Liver (tissue), 9 donors: ENCODE results near the gene ANKZF1. TPM values are rescaled to one million over a fixed set of nuclear protein-coding genes. Genes with fewer than 3 reads are reported as not detected.
A peak's percentile ranks its signal among the peaks of the same experiment; 100 is the strongest.

Source experiments
- DNase-seq: peaks from one replicate; pipeline ENCODE4 v3.0.0-alpha.2; 2017; ENCODE audit warnings: low spot score
- H3K27ac ChIP-seq, 2 donors: one replicate each; pipeline ENCODE4 v1.7.0; 2013; ENCODE audit warnings: inconsistent platforms in 2 of 2, low read length in 2 of 2, control low read depth in 1 of 2, low read depth in 1 of 2, mild to moderate bottlenecking in 1 of 2
- H3K27me3 ChIP-seq, 4 donors: one replicate each; pipeline versions ENCODE4 v1.6.1 to v1.7.0; 2013; ENCODE audit warnings: low read length in 3 of 4, inconsistent platforms in 1 of 4, mild to moderate bottlenecking in 1 of 4, moderate library complexity in 1 of 4; ENCODE audit not compliant: control insufficient read depth in 4 of 4, insufficient read depth in 4 of 4
- H3K36me3 ChIP-seq, 4 donors: one replicate each; pipeline versions ENCODE4 v1.6.1 to v1.7.0; 2013; ENCODE audit warnings: low read length in 3 of 4, mild to moderate bottlenecking in 3 of 4, low read depth in 1 of 4, moderate library complexity in 1 of 4; ENCODE audit not compliant: control insufficient read depth in 4 of 4, insufficient read depth in 3 of 4
- H3K4me1 ChIP-seq, 4 donors: one replicate each; pipeline versions ENCODE4 v1.6.1 to v1.7.0; 2013; ENCODE audit warnings: low read length in 3 of 4, mild to moderate bottlenecking in 3 of 4, moderate library complexity in 1 of 4; ENCODE audit not compliant: control insufficient read depth in 4 of 4, insufficient read depth in 4 of 4
- H3K4me3 ChIP-seq, 3 donors: one replicate each; pipeline versions ENCODE4 v1.6.1 to v1.7.0; 2013; ENCODE audit warnings: low read length in 3 of 3, control low read depth in 1 of 3, low read depth in 1 of 3, mild to moderate bottlenecking in 1 of 3
- H3K9ac ChIP-seq, 2 donors: one replicate each; pipeline ENCODE4 v1.7.0; 2013; ENCODE audit warnings: low read length in 2 of 2, mild to moderate bottlenecking in 2 of 2, moderate library complexity in 2 of 2, control low read depth in 1 of 2, low read depth in 1 of 2
- H3K9me3 ChIP-seq, 4 donors: one replicate each; pipeline versions ENCODE4 v1.6.1 to v1.7.0; 2013; ENCODE audit warnings: low read length in 3 of 4; ENCODE audit not compliant: control insufficient read depth in 4 of 4
- ATF3 ChIP-seq: IDR thresholded peaks from 2 replicates; pipeline ENCODE4 v1.6.1; 2016; ENCODE audit warnings: antibody characterized with exemption
- CTCF ChIP-seq: fragments of 150-350 bp; IDR thresholded peaks from 2 replicates; pipeline ENCODE4 v1.5.1; 2017; ENCODE audit warnings: improper control_type of control experiment, low read depth, low read length; ENCODE audit not compliant: missing input control
- EGR1 ChIP-seq, 2 donors: IDR thresholded peaks; 2 replicates each; pipeline ENCODE4 v1.6.1; 2016 to 2018; ENCODE audit warnings: antibody characterized with exemption in 2 of 2, low read depth in 2 of 2
- FOXA1 ChIP-seq: IDR thresholded peaks from 2 replicates; pipeline ENCODE4 v1.6.1; 2016; ENCODE audit warnings: antibody characterized with exemption
- FOXA2 ChIP-seq: IDR thresholded peaks from 2 replicates; pipeline ENCODE4 v1.6.1; 2016; ENCODE audit warnings: antibody characterized with exemption
- GABPA ChIP-seq, 2 donors: IDR thresholded peaks in 1 of 2; conservative IDR thresholded peaks in 1 of 2; 2 replicates each; pipeline ENCODE4 v1.6.1; 2016; ENCODE audit warnings: antibody characterized with exemption in 2 of 2, mild to moderate bottlenecking in 1 of 2, moderate library complexity in 1 of 2
- HNF4A ChIP-seq, 2 donors: conservative IDR thresholded peaks; 2 replicates each; pipeline ENCODE4 v1.6.1; 2016; ENCODE audit warnings: antibody characterized with exemption in 2 of 2, mild to moderate bottlenecking in 2 of 2
- HNF4G ChIP-seq: IDR thresholded peaks from 2 replicates; pipeline ENCODE4 v1.6.1; 2016; ENCODE audit warnings: antibody characterized with exemption
- JUND ChIP-seq, 2 donors: IDR thresholded peaks; 2 replicates each; pipeline ENCODE4 v1.6.1; 2016; ENCODE audit warnings: antibody characterized with exemption in 2 of 2
- MAX ChIP-seq: IDR thresholded peaks from 2 replicates; pipeline ENCODE4 v1.6.1; 2016; ENCODE audit warnings: antibody characterized with exemption
- NR2F2 ChIP-seq: IDR thresholded peaks from 2 replicates; pipeline ENCODE4 v1.6.1; 2016; ENCODE audit warnings: antibody characterized with exemption
- RAD21 ChIP-seq, 2 donors: IDR thresholded peaks; 2 replicates each; pipeline ENCODE4 v1.6.1; 2016; ENCODE audit warnings: antibody characterized with exemption in 2 of 2, mild to moderate bottlenecking in 2 of 2
- REST ChIP-seq: IDR thresholded peaks from 2 replicates; pipeline ENCODE4 v1.6.1; 2016; ENCODE audit warnings: antibody characterized with exemption, mild to moderate bottlenecking
- RXRA ChIP-seq, 2 donors: IDR thresholded peaks; 2 replicates each; pipeline ENCODE4 v1.6.1; 2017 to 2018; ENCODE audit warnings: antibody characterized with exemption in 2 of 2, mild to moderate bottlenecking in 1 of 2
- SP1 ChIP-seq: IDR thresholded peaks from 2 replicates; pipeline ENCODE4 v1.6.1; 2018; ENCODE audit warnings: antibody characterized with exemption, mild to moderate bottlenecking
- TAF1 ChIP-seq: conservative IDR thresholded peaks from 2 replicates; pipeline ENCODE4 v1.6.1; 2016; ENCODE audit warnings: antibody characterized with exemption, mild to moderate bottlenecking
- YY1 ChIP-seq: IDR thresholded peaks from 2 replicates; pipeline ENCODE4 v1.6.1; 2016; ENCODE audit warnings: antibody characterized with exemption, mild to moderate bottlenecking
- ZBTB33 ChIP-seq: IDR thresholded peaks from 2 replicates; pipeline ENCODE4 v1.6.1; 2016; ENCODE audit warnings: antibody characterized with exemption
- WGBS: extraction: QIAGEN DNeasy Blood & Tissue Kit; methylation state at CpG from one replicate; pipeline ENCODE4 v1.1.7; 2013; 5-methylcytosine and 5-hydroxymethylcytosine counted together
- polyA plus RNA-seq, 2 donors: library from polyadenylated mRNA; stranded (reverse) in 1 of 2; unstranded in 1 of 2; fragments of 200-250 nt in 1 of 2; fragments of >200 nt in 1 of 2; fragmentation: Nextera tagmentation in 1 of 2; extraction: Ambion mirVana in 1 of 2; gene quantifications; one replicate each; pipeline versions ENCODE4 v1.2.1 to v1.2.3, GENCODE V29; 2013 to 2015
- total RNA-seq, 2 donors: library from RNA; depleted of rRNA; stranded (reverse); fragments of >200 nt; gene quantifications; one replicate each; pipeline ENCODE4 v1.2.3, GENCODE V29; 2014
- donor health status: healthy.
- donor health status: healthy.
- donor health status: healthy.
- donor health status: healthy.
- donor health status: healthy.

ANKZF1 gene
- total and polyA plus RNA-seq, 4 donors, result 9.0 to 30.6 (median 20.5) TPM

GRCh38 chr2:219183151-219183772, 46.3 kb upstream of the ANKZF1 start:
- H3K27ac ChIP-seq, result no peak overlapping the region
- H3K4me1 ChIP-seq, result peaks cover 0 to 15% (median 12%) of the 10 kb centered on the region in 4 donors
- H3K27me3 ChIP-seq, result no peaks in the 10 kb centered on the region
- H3K36me3 ChIP-seq, result peaks cover 16 to 48% (median 38%) of the 10 kb centered on the region in 4 donors
- H3K9ac ChIP-seq, result no peak overlapping the region
- no peak for TF ChIP-seq RAD21 (IDR thresholded peaks at IDR 0.05)
- TF ChIP-seq RXRA (IDR thresholded peaks at IDR 0.05), result no peak
- no peak for TF ChIP-seq SP1
- no peak for TF ChIP-seq MAX
- TF ChIP-seq ATF3, result no peak
- no peak for TF ChIP-seq YY1
- TF ChIP-seq EGR1 (IDR thresholded peaks at IDR 0.05; ENCODE audit: low read depth in 2 of 2), result no peak
- no peak for TF ChIP-seq GABPA (IDR thresholded peaks at IDR 0.05 in 1 of 2, conservative IDR thresholded peaks at IDR 0.05 in 1 of 2)
- TF ChIP-seq JUND (IDR thresholded peaks at IDR 0.05), result no peak
- no peak for TF ChIP-seq NR2F2
- TF ChIP-seq FOXA1, result no peak
- no peaks in the 10 kb centered on the region for H3K9me3 ChIP-seq
- H3K4me3 ChIP-seq, result no peak overlapping the region
- peak; percentile 30 for DNase-seq
- WGBS, result 87% methylated on average over 6 of the region's 6 CpGs

GRCh38 chr2:219184121-219184520, 45.5 kb upstream of the ANKZF1 start:
- 97% methylated on average over 2 of the region's 2 CpGs for WGBS
- Histone ChIP-seq H3K27ac (no peak overlapping the region), H3K27me3 (no peaks in the 10 kb centered on the region), H3K4me1 (peaks cover 0 to 9% (median 6%) of the 10 kb centered on the region in 4 donors), H3K4me3 (no peak overlapping the region), H3K36me3 (peaks cover 16 to 48% (median 38%) of the 10 kb centered on the region in 4 donors), H3K9me3 (no peaks in the 10 kb centered on the region), H3K9ac (no peak overlapping the region)
- peak; percentile 20 for DNase-seq
- no peak for TF ChIP-seq SP1
- TF ChIP-seq RAD21 (IDR thresholded peaks at IDR 0.05), result no peak
- no peak for TF ChIP-seq MAX
- TF ChIP-seq HNF4G, result no peak
- no peak for TF ChIP-seq JUND (IDR thresholded peaks at IDR 0.05)
- no peak for TF ChIP-seq CTCF
- no peak for TF ChIP-seq FOXA2
- TF ChIP-seq YY1, result no peak
- no peak for TF ChIP-seq NR2F2

GRCh38 chr2:219186754-219187456, 42.7 kb upstream of the ANKZF1 start:
- peaks cover 14 to 28% (median 22%) of the 10 kb centered on the region in 4 donors for H3K36me3 ChIP-seq
- H3K27me3 ChIP-seq, result no peaks in the 10 kb centered on the region
- no peak overlapping the region for H3K9ac ChIP-seq
- no peak overlapping the region for H3K4me3 ChIP-seq
- no peak overlapping the region for H3K27ac ChIP-seq
- DNase-seq, result peak; percentile 21
- 94% methylated on average over 7 of the region's 7 CpGs for WGBS
- H3K9me3 ChIP-seq, result no peaks in the 10 kb centered on the region
- H3K4me1 ChIP-seq, result no peaks in the 10 kb centered on the region
- no peak for TF ChIP-seq JUND (IDR thresholded peaks at IDR 0.05)
- TF ChIP-seq NR2F2, result no peak
- TF ChIP-seq FOXA2, result no peak
- TF ChIP-seq RXRA (IDR thresholded peaks at IDR 0.05), result no peak
- no peak for TF ChIP-seq MAX
- no peak for TF ChIP-seq TAF1
- TF ChIP-seq REST, result no peak
- no peak for TF ChIP-seq HNF4A (conservative IDR thresholded peaks at IDR 0.05)
- no peak for TF ChIP-seq ZBTB33
- TF ChIP-seq HNF4G, result no peak
- TF ChIP-seq FOXA1, result no peak
